Common myeloid progenitor, CD34-positive (primary cell): ENCODE results near the gene NOP9.

ENCODE experiments used
- CTCF ChIA-PET: fragments of 350-600 bp; sonication (Branson Sonifier 250); formaldehyde crosslinking; loops from one replicate; lab custom pipeline; 2021; ENCODE audit warnings: antibody characterized with exemption; lab: Charles Lee
- POLR2A ChIA-PET: fragments of 350-600 bp; sonication (Branson Sonifier 250); formaldehyde crosslinking; loops from one replicate; lab custom pipeline; 2021; ENCODE audit warnings: antibody characterized with exemption; lab: Charles Lee
- DNase-seq, 3 donors: peaks; one replicate each; pipeline versions ENCODE4 v3.0.0 to v3.0.0-alpha.2; 2013
- H3K27ac ChIP-seq, 2 experiments: 1 replicate in 1 of 2; 2 replicates in 1 of 2; pipeline ENCODE4 v1.7.0; 2013; ENCODE audit warnings: inconsistent platforms in 2 of 2, low read length in 2 of 2, mild to moderate bottlenecking in 2 of 2, low read depth in 1 of 2, moderate library complexity in 1 of 2; ENCODE audit not compliant: severe bottlenecking in 2 of 2, insufficient read depth in 1 of 2, poor library complexity in 1 of 2
- H3K27me3 ChIP-seq, 5 experiments: replicated peaks in 2 of 5; 1 replicate in 3 of 5; 2 replicates in 2 of 5; pipeline versions ENCODE4 v1.6.1 to v1.7.0; 2013; ENCODE audit warnings: low read length in 4 of 5, mild to moderate bottlenecking in 2 of 5, moderate library complexity in 2 of 5, inconsistent platforms in 1 of 5; ENCODE audit not compliant: insufficient read depth in 5 of 5, control insufficient read depth in 4 of 5
- H3K36me3 ChIP-seq, 4 experiments: 1 replicate in 2 of 4; 2 replicates in 2 of 4; pipeline versions ENCODE4 v1.6.1 to v1.7.0; 2013; ENCODE audit warnings: low read length in 3 of 4, control low read depth in 1 of 4, mild to moderate bottlenecking in 1 of 4; ENCODE audit not compliant: control insufficient read depth in 4 of 4, insufficient read depth in 4 of 4
- H3K4me1 ChIP-seq, 4 experiments: 1 replicate in 3 of 4; 2 replicates in 1 of 4; pipeline versions ENCODE4 v1.6.1 to v1.7.1; 2013; ENCODE audit warnings: low read length in 3 of 4, mild to moderate bottlenecking in 3 of 4, control low read depth in 1 of 4, inconsistent platforms in 1 of 4, moderate library complexity in 1 of 4; ENCODE audit not compliant: control insufficient read depth in 4 of 4, insufficient read depth in 4 of 4; ENCODE audit errors: control extremely low read depth in 1 of 4
- H3K4me3 ChIP-seq, 7 experiments: 1 replicate in 4 of 7; 2 replicates in 3 of 7; pipeline versions ENCODE4 v1.5.1 to v1.7.0; 2013; ENCODE audit warnings: mild to moderate bottlenecking in 7 of 7, low read length in 6 of 7, moderate library complexity in 6 of 7, inconsistent platforms in 2 of 7, low read depth in 2 of 7, control low read depth in 1 of 7; ENCODE audit not compliant: insufficient read depth in 4 of 7, control insufficient read depth in 1 of 7; ENCODE audit errors: extremely low read depth in 1 of 7
- H3K9me3 ChIP-seq, 5 experiments: 1 replicate in 4 of 5; 2 replicates in 1 of 5; pipeline versions ENCODE4 v1.6.1 to v1.7.1; 2013; ENCODE audit warnings: low read length in 4 of 5, mild to moderate bottlenecking in 2 of 5, inconsistent platforms in 1 of 5, low read depth in 1 of 5, moderate library complexity in 1 of 5; ENCODE audit not compliant: control insufficient read depth in 4 of 5, insufficient read depth in 2 of 5; ENCODE audit errors: control extremely low read depth in 1 of 5
- WGBS: methylation state at CpG from one replicate; pipeline ENCODE4 v1.1.5; 2013; ENCODE audit not compliant: insufficient coverage; 5-methylcytosine and 5-hydroxymethylcytosine counted together

The NOP9 gene

GRCh38 chr14:24263848-24264247, 35.8 kb upstream of the NOP9 start:
- WGBS, result 96% methylated on average over 5 of the region's 6 CpGs
- Histone ChIP-seq H3K27ac (no peak overlapping the region), H3K27me3 (no peaks in the 10 kb centered on the region), H3K4me3 (no peak overlapping the region), H3K4me1 (no peaks in the 10 kb centered on the region), H3K36me3 (peaks cover 0 to 29% (median 17%) of the 10 kb centered on the region in 4 experiments), H3K9me3 (no peaks in the 10 kb centered on the region)
- no peak for DNase-seq
- ChIA-PET POLR2A (no interaction called here), CTCF (interaction anchor here (1.2 to 2.2 kb wide), 8 partner anchors 14 to 44 kb away, joined by 3 to 9 read pairs (median 4); partner anchors contain the start of genes CIDEB and TINF2)

GRCh38 chr14:24264298-24264697, 35.4 kb upstream of the NOP9 start:
- no peak for DNase-seq
- Histone ChIP-seq H3K4me1 (no peaks in the 10 kb centered on the region), H3K36me3 (peaks cover 0 to 33% (median 19%) of the 10 kb centered on the region in 4 experiments), H3K27ac (no peak overlapping the region), H3K27me3 (no peaks in the 10 kb centered on the region), H3K9me3 (no peaks in the 10 kb centered on the region), H3K4me3 (no peak overlapping the region)
- 85% methylated on average over 5 of the region's 6 CpGs for WGBS
- ChIA-PET POLR2A (no interaction called here), CTCF (interaction anchor here (1.2 to 2.2 kb wide), 8 partner anchors 13 to 44 kb away, joined by 3 to 9 read pairs (median 4); partner anchors contain the start of genes CIDEB and TINF2)

GRCh38 chr14:24266344-24267244, 33.1 kb upstream of the NOP9 start:
- Histone ChIP-seq H3K9me3 (no peaks in the 10 kb centered on the region), H3K4me1 (peaks cover 0 to 8% (median 4%) of the 10 kb centered on the region in 4 experiments), H3K27me3 (no peaks in the 10 kb centered on the region), H3K4me3 (no peak overlapping the region), H3K36me3 (peaks cover 0 to 34% (median 20%) of the 10 kb centered on the region in 4 experiments), H3K27ac (no peak overlapping the region)
- CTCF ChIA-PET, result interaction anchor here (0.6 to 7.7 kb wide), 6 partner anchors 14 to 158 kb away, joined by 3 to 57 read pairs (median 6); partner anchors contain the start of genes DHRS1, NOP9 and TINF2
- WGBS, result 95% methylated on average over 17 of the region's 18 CpGs
- POLR2A ChIA-PET, result no interaction called here
- no peak for DNase-seq

- WGBS, result over 99% methylated on average over 9 of the region's 9 CpGs
- ChIA-PET CTCF (interaction anchor here (1.4 to 7.7 kb wide), 6 partner anchors 13 to 32 kb away, joined by 3 to 57 read pairs (median 6); partner anchors contain the start of genes DHRS1, NOP9 and TINF2), POLR2A (no interaction called here)
- Histone ChIP-seq H3K9me3 (no peaks in the 10 kb centered on the region), H3K36me3 (peaks cover 0 to 34% (median 20%) of the 10 kb centered on the region in 4 experiments), H3K4me3 (no peak overlapping the region), H3K27me3 (no peaks in the 10 kb centered on the region), H3K4me1 (peaks cover 0 to 17% (median 10%) of the 10 kb centered on the region in 4 experiments), H3K27ac (no peak overlapping the region)
- no peak for DNase-seq
Observed at GRCh38 chr14:24267516-24267915, 32.1 kb upstream of the NOP9 start.

GRCh38 chr14:24268225-24268624, 31.4 kb upstream of the NOP9 start:
- DNase-seq, result no peak
- Histone ChIP-seq H3K36me3 (peaks cover 0 to 34% (median 20%) of the 10 kb centered on the region in 4 experiments), H3K9me3 (no peaks in the 10 kb centered on the region), H3K27ac (no peak overlapping the region), H3K27me3 (no peaks in the 10 kb centered on the region), H3K4me1 (peaks cover 0 to 19% (median 11%) of the 10 kb centered on the region in 4 experiments), H3K4me3 (no peak overlapping the region)
- WGBS, result 97% methylated on average over 9 of the region's 9 CpGs
- ChIA-PET CTCF (interaction anchor here (1.3 to 7.7 kb wide), 6 partner anchors 13 to 31 kb away, joined by 3 to 57 read pairs (median 4); partner anchors contain the start of genes DHRS1, NOP9 and TINF2), POLR2A (no interaction called here)

- ChIA-PET CTCF (interaction anchor here (0.8 to 7.7 kb wide), 10 partner anchors 11 to 162 kb away, joined by 4 to 57 read pairs (median 18); partner anchors contain the start of genes CHMP4A, CIDEB, DHRS1 and LTB4R2), POLR2A (no interaction called here)
- DNase-seq, result no peak
- H3K4me1 ChIP-seq, result peaks cover 2 to 31% (median 15%) of the 10 kb centered on the region in 4 experiments
- no peaks in the 10 kb centered on the region for H3K9me3 ChIP-seq
- no peak overlapping the region for H3K27ac ChIP-seq
- WGBS, result 99% methylated on average over 8 of the region's 8 CpGs
- H3K4me3 ChIP-seq, result no peak overlapping the region
- peaks cover 0 to 34% (median 20%) of the 10 kb centered on the region in 4 experiments for H3K36me3 ChIP-seq
- no peaks in the 10 kb centered on the region for H3K27me3 ChIP-seq
Observed at GRCh38 chr14:24269368-24269767, 30.3 kb upstream of the NOP9 start.
